ENCODE results near the gene R3HDM4. TPM values are rescaled to one million over a fixed set of nuclear protein-coding genes. Genes with fewer than 3 reads are reported as not detected.
"Not testable (repeated sequence)": the region's sequence is repeated elsewhere in the genome, so short reads cannot be mapped to it uniquely, and the experiment has no call there.

R3HDM4 gene
- polyA plus RNA-seq, 4 donors, result 29.5 to 52.7 (median 42.3) TPM

- Histone ChIP-seq H3K4me3 (ENCODE audit: low read depth in 1 of 3, low read length in 3 of 3) (no peak overlapping the region), H3K4me1 (ENCODE audit: control insufficient read depth in 3 of 3, insufficient read depth in 2 of 3, low read depth in 1 of 3, low read length in 2 of 3) (no peaks in the 10 kb centered on the region), H3K27me3 (ENCODE audit: control insufficient read depth in 3 of 3, insufficient read depth in 3 of 3, low read length in 3 of 3) (no peaks in the 10 kb centered on the region), H3K27ac (ENCODE audit: low read depth in 1 of 3, low read length in 2 of 3) (no peak overlapping the region), H3K36me3 (ENCODE audit: control insufficient read depth in 3 of 3, insufficient read depth in 2 of 3, low read depth in 1 of 3, low read length in 3 of 3) (peaks cover 5 to 95% (median 11%) of the 10 kb centered on the region in 3 donors), H3K9me3 (ENCODE audit: control insufficient read depth in 2 of 2, insufficient read depth in 1 of 2, low read depth in 1 of 2, low read length in 1 of 2) (no peaks in the 10 kb centered on the region)
- DNase-seq (no peak), FAIRE-seq (no peak)
- WGBS, 3 donors, result 88 to 90% (median 88%) methylated on average over 19 to 22 of the region's 22 CpGs
Observed at GRCh38 chr19:883661-884211, 29.3 kb downstream of the R3HDM4 start.

GRCh38 chr19:882871-883497 is 30.0 kb downstream of the R3HDM4 start:
- DNase-seq (no peak), FAIRE-seq (no peak)
- no peak overlapping the region for H3K4me3 ChIP-seq (ENCODE audit: low read depth in 1 of 3, low read length in 3 of 3)
- 92 to 97% (median 93%) methylated on average over 16 to 30 of the region's 30 CpGs for WGBS, 3 donors
- H3K4me1 ChIP-seq (ENCODE audit: control insufficient read depth in 3 of 3, insufficient read depth in 2 of 3, low read depth in 1 of 3, low read length in 2 of 3), result no peaks in the 10 kb centered on the region
- H3K27me3 ChIP-seq (ENCODE audit: control insufficient read depth in 3 of 3, insufficient read depth in 3 of 3, low read length in 3 of 3), result no peaks in the 10 kb centered on the region
- H3K27ac ChIP-seq (ENCODE audit: low read depth in 1 of 3, low read length in 2 of 3), result no peak overlapping the region
- H3K36me3 ChIP-seq (ENCODE audit: control insufficient read depth in 3 of 3, insufficient read depth in 2 of 3, low read depth in 1 of 3, low read length in 3 of 3), result peaks cover 5 to 92% (median 11%) of the 10 kb centered on the region in 3 donors
- no peaks in the 10 kb centered on the region for H3K9me3 ChIP-seq (ENCODE audit: control insufficient read depth in 2 of 2, insufficient read depth in 1 of 2, low read depth in 1 of 2, low read length in 1 of 2)

- H3K9me3 ChIP-seq (ENCODE audit: control insufficient read depth in 2 of 2, insufficient read depth in 1 of 2, low read depth in 1 of 2, low read length in 1 of 2), result no peaks in the 10 kb centered on the region
- H3K4me1 ChIP-seq (ENCODE audit: control insufficient read depth in 3 of 3, insufficient read depth in 2 of 3, low read depth in 1 of 3, low read length in 2 of 3), result no peaks in the 10 kb centered on the region
- FAIRE-seq (no peak), DNase-seq (no peak)
- 98 to 99% (median 98%) methylated on average over 34 of the region's 34 CpGs for WGBS, 3 donors
- H3K4me3 ChIP-seq (ENCODE audit: low read depth in 1 of 3, low read length in 3 of 3), result no peak overlapping the region
- no peak overlapping the region for H3K27ac ChIP-seq (ENCODE audit: low read depth in 1 of 3, low read length in 2 of 3)
- H3K36me3 ChIP-seq (ENCODE audit: control insufficient read depth in 3 of 3, insufficient read depth in 2 of 3, low read depth in 1 of 3, low read length in 3 of 3), result peaks cover 5 to 87% (median 15%) of the 10 kb centered on the region in 3 donors
- no peaks in the 10 kb centered on the region for H3K27me3 ChIP-seq (ENCODE audit: control insufficient read depth in 3 of 3, insufficient read depth in 3 of 3, low read length in 3 of 3)
Observed at GRCh38 chr19:881385-882071, 31.5 kb downstream of the R3HDM4 start.

DNA sequence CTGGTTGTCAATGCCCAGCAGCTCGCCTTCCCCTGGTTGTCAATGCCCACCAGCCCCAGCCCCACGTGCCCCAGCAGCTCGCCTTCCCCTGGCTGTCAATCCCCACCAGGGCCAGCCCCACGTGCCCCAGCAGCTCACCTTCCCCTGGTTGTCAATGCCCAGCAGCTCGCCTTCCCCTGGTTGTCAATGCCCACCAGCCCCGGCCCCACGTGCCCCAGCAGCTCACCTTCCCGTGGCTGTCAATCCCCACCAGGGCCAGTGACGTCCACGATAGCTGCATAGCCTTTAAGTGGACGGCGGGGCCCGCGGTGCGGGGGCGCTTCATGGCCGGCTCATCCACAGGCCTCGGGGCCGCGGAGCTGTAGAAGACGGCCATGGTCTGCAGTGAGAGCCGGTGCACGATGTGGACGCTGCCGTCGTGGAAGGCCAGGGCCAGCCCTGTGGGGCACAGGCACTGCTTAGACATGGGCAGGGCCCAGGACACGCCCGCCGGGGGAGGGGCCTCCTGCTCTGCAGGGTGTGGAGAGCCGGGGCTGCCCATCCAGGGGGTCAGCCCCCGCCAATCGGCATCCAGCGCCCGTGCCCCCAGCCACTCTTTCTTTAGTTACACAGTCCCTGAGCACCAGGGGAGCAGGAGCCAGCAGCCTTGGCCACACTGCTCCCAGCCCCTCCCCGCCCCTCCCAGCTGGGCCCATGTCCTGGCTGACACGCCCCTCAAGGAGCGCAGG is 33.1 kb downstream of the R3HDM4 start:
- no peak overlapping the region for H3K27ac ChIP-seq (ENCODE audit: low read depth in 1 of 3, low read length in 2 of 3)
- no peaks in the 10 kb centered on the region for H3K4me1 ChIP-seq (ENCODE audit: control insufficient read depth in 3 of 3, insufficient read depth in 2 of 3, low read depth in 1 of 3, low read length in 2 of 3)
- FAIRE-seq (no peak), DNase-seq (no peak)
- no peaks in the 10 kb centered on the region for H3K27me3 ChIP-seq (ENCODE audit: control insufficient read depth in 3 of 3, insufficient read depth in 3 of 3, low read length in 3 of 3)
- no peak overlapping the region for H3K4me3 ChIP-seq (ENCODE audit: low read depth in 1 of 3, low read length in 3 of 3)
- 88 to 91% (median 88%) methylated on average over 32 to 37 of the region's 37 CpGs for WGBS, 3 donors
- no peaks in the 10 kb centered on the region for H3K9me3 ChIP-seq (ENCODE audit: control insufficient read depth in 2 of 2, insufficient read depth in 1 of 2, low read depth in 1 of 2, low read length in 1 of 2)
- H3K36me3 ChIP-seq (ENCODE audit: control insufficient read depth in 3 of 3, insufficient read depth in 2 of 3, low read depth in 1 of 3, low read length in 3 of 3), result peaks cover 4 to 87% (median 12%) of the 10 kb centered on the region in 3 donors

GRCh38 chr19:878751-879561 is 34.1 kb downstream of the R3HDM4 start:
- not testable (repeated sequence) for H3K27me3 ChIP-seq (ENCODE audit: control insufficient read depth in 3 of 3, insufficient read depth in 3 of 3, low read length in 3 of 3); H3K9me3 ChIP-seq (ENCODE audit: control insufficient read depth in 2 of 2, insufficient read depth in 1 of 2, low read depth in 1 of 2, low read length in 1 of 2); DNase-seq; H3K4me3 ChIP-seq (ENCODE audit: low read depth in 1 of 3, low read length in 3 of 3); FAIRE-seq; H3K27ac ChIP-seq (ENCODE audit: low read depth in 1 of 3, low read length in 2 of 3); H3K4me1 ChIP-seq (ENCODE audit: control insufficient read depth in 3 of 3, insufficient read depth in 2 of 3, low read depth in 1 of 3, low read length in 2 of 3)
- 87 to 91% (median 88%) methylated on average over 21 to 24 of the region's 24 CpGs for WGBS, 3 donors
- peaks cover 6 to 87% (median 12%) of the 10 kb centered on the region in 3 donors for H3K36me3 ChIP-seq (ENCODE audit: control insufficient read depth in 3 of 3, insufficient read depth in 2 of 3, low read depth in 1 of 3, low read length in 3 of 3)

- 89 to 92% (median 92%) methylated on average over 19 to 23 of the region's 23 CpGs for WGBS, 3 donors
- not testable (repeated sequence) for H3K9me3 ChIP-seq (ENCODE audit: control insufficient read depth in 2 of 2, insufficient read depth in 1 of 2, low read depth in 1 of 2, low read length in 1 of 2); DNase-seq; H3K4me1 ChIP-seq (ENCODE audit: control insufficient read depth in 3 of 3, insufficient read depth in 2 of 3, low read depth in 1 of 3, low read length in 2 of 3); H3K27me3 ChIP-seq (ENCODE audit: control insufficient read depth in 3 of 3, insufficient read depth in 3 of 3, low read length in 3 of 3); H3K27ac ChIP-seq (ENCODE audit: low read depth in 1 of 3, low read length in 2 of 3); H3K4me3 ChIP-seq (ENCODE audit: low read depth in 1 of 3, low read length in 3 of 3); FAIRE-seq
- peaks cover 8 to 86% (median 12%) of the 10 kb centered on the region in 3 donors for H3K36me3 ChIP-seq (ENCODE audit: control insufficient read depth in 3 of 3, insufficient read depth in 2 of 3, low read depth in 1 of 3, low read length in 3 of 3)
Observed at GRCh38 chr19:877992-878660, 34.9 kb downstream of the R3HDM4 start.

DNA sequence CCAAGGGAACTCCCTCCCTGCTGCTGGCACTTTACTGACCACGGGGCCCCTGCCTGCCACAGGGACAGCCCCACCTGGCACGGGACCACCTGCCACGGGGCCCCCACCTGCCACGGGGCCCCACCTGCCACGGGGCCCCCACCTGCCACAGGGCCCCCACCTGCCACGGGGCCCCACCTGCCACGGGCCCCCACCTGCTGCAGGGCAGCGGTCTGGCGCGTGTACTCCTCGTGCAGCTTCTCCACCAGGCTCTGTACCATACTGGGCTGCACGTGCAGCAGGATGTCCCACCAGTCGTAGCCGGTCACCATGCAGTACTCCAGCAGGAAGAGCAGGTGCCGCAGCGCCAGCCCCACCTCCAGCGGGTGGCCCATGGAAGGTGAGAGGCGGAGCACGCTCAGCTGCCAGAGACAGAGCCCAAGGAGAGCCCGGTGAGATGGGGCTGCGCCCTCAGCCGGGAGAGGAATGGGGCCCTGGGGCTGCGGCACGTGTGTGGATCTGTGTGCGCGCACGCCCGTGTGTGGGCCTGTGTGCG is 36.2 kb downstream of the R3HDM4 start:
- Histone ChIP-seq H3K4me1 (ENCODE audit: control insufficient read depth in 3 of 3, insufficient read depth in 2 of 3, low read depth in 1 of 3, low read length in 2 of 3) (peaks cover 0 to 3% (median 0%) of the 10 kb centered on the region in 3 donors), H3K9me3 (ENCODE audit: control insufficient read depth in 2 of 2, insufficient read depth in 1 of 2, low read depth in 1 of 2, low read length in 1 of 2) (no peaks in the 10 kb centered on the region), H3K4me3 (ENCODE audit: low read depth in 1 of 3, low read length in 3 of 3) (no peak overlapping the region), H3K27me3 (ENCODE audit: control insufficient read depth in 3 of 3, insufficient read depth in 3 of 3, low read length in 3 of 3) (no peaks in the 10 kb centered on the region), H3K36me3 (ENCODE audit: control insufficient read depth in 3 of 3, insufficient read depth in 2 of 3, low read depth in 1 of 3, low read length in 3 of 3) (peaks cover 8 to 81% (median 12%) of the 10 kb centered on the region in 3 donors), H3K27ac (ENCODE audit: low read depth in 1 of 3, low read length in 2 of 3) (no peak overlapping the region)
- DNase-seq, result no peak
- no peak for FAIRE-seq
- 86 to 87% (median 87%) methylated on average over 22 to 29 of the region's 29 CpGs for WGBS, 3 donors
